Stimulated activated CD4-positive, alpha-beta T cell treated with anti-CD3 and anti-CD28 coated beads, Interleukin-2, amount 100 ng/mL, for 48 hours (primary cell): ENCODE results near the gene SKA2.
"Not testable (repeated sequence)": the region's sequence is repeated elsewhere in the genome, so short reads cannot be mapped to it uniquely, and the experiment has no call there.

ENCODE experiments used
- DNase-seq, 2 donors: peaks; one replicate each; pipeline ENCODE4 v3.0.0-alpha.2; 2020

The SKA2 gene

GRCh38 chr17:59154721-59155438 is at the start of gene SKA2:
Gene SKA2, minus strand, starts transcription at chr17:59155186. Its CDS starts 23 bp downstream, at chr17:59155163.
- peak; percentile 90 to 94 for DNase-seq

- no peak for DNase-seq
Measured at GRCh38 chr17:59202320-59202719, 47.3 kb upstream of the SKA2 start.

- DNase-seq = no peak
Measured at GRCh38 chr17:59199398-59199797, 44.4 kb upstream of the SKA2 start.

GRCh38 chr17:59193336-59193862 is 38.4 kb upstream of the SKA2 start:
- DNase-seq = no peak

GRCh38 chr17:59190806-59191205 is 35.8 kb upstream of the SKA2 start:
- no peak for DNase-seq

GRCh38 chr17:59186850-59187249 is 31.9 kb upstream of the SKA2 start:
- no peak for DNase-seq

GRCh38 chr17:59185997-59186396 is 31.0 kb upstream of the SKA2 start:
- no peak for DNase-seq

- DNase-seq = no peak
Measured at GRCh38 chr17:59181481-59181880, 26.5 kb upstream of the SKA2 start.

- no peak for DNase-seq
Measured at GRCh38 chr17:59180626-59181025, 25.6 kb upstream of the SKA2 start.

GRCh38 chr17:59179601-59180000 is 24.6 kb upstream of the SKA2 start:
- not testable (repeated sequence) for DNase-seq

- DNase-seq = no peak
Measured at GRCh38 chr17:59178266-59178985, 23.4 kb upstream of the SKA2 start.

- DNase-seq = no peak
Measured at GRCh38 chr17:59175076-59175475, 20.1 kb upstream of the SKA2 start.

GRCh38 chr17:59174671-59175070 is 19.7 kb upstream of the SKA2 start:
- no peak for DNase-seq

- DNase-seq = no peak
Measured at GRCh38 chr17:59172436-59173004, 17.5 kb upstream of the SKA2 start.

GRCh38 chr17:59167571-59168001 is 12.6 kb upstream of the SKA2 start:
- no peak for DNase-seq

- peak in 1 of 2 donors; percentile 20 for DNase-seq
Measured at GRCh38 chr17:59165933-59166342, 11.0 kb upstream of the SKA2 start.

- no peak for DNase-seq
Measured at GRCh38 chr17:59161477-59161876, 6.5 kb upstream of the SKA2 start.

- DNase-seq = no peak
Measured at GRCh38 chr17:59160157-59161025, 5.4 kb upstream of the SKA2 start.

GRCh38 chr17:59155439-59156177 is 622 bp upstream of the SKA2 start, which contains the start of gene PRR11:
Gene PRR11, plus strand, starts transcription at chr17:59155746. Its CDS starts 14,007 bp downstream, at chr17:59169753.
- peak; percentile 79 to 84 for DNase-seq

- peak in 1 of 2 donors; percentile 32 for DNase-seq
Measured at GRCh38 chr17:59154292-59154720, 680 bp downstream of the SKA2 start.

GRCh38 chr17:59152925-59153324 is 2.1 kb downstream of the SKA2 start:
- no peak for DNase-seq

GRCh38 chr17:59151591-59151990 is 3.4 kb downstream of the SKA2 start:
- no peak for DNase-seq
